ENCODE data around the gene BHLHE23. TPM values are rescaled to one million over a fixed set of nuclear protein-coding genes. Genes with fewer than 3 reads are reported as not detected.
A peak's percentile ranks its signal among the peaks of the same experiment; 100 is the strongest.

Gene BHLHE23
- total RNA-seq, 1 experiment from 2014 or later, result not detected

- Mint-ChIP-seq H3K4me1 (ENCODE audit: low read depth, unreplicated experiment) (no peaks in the 10 kb centered on the region), H3K9me3 (ENCODE audit: low read depth, unreplicated experiment) (no peaks in the 10 kb centered on the region), H3K27me3 (ENCODE audit: unreplicated experiment) (peaks cover 93% of the 10 kb centered on the region), H3K36me3 (ENCODE audit: insufficient read depth, unreplicated experiment) (peaks cover 9% of the 10 kb centered on the region), H3K27ac (ENCODE audit: unreplicated experiment) (no peak overlapping the region), H3K4me3 (ENCODE audit: low read depth, unreplicated experiment) (no peak overlapping the region)
- CTCF ChIA-PET, result interaction anchor here (0.7 kb wide), 2 partner anchors 168 to 213 kb away, joined by 3 read pairs; no protein-coding TSS in a partner anchor
- DNase-seq, result peak; percentile 67
- no peak for TF ChIP-seq CTCF (IDR thresholded peaks at IDR 0.05; ENCODE audit: unreplicated experiment)
- BruUV-seq (replicated peaks), result no TSS peak
- intact Hi-C loops (cut with micrococcal nuclease; ENCODE audit: unreplicated experiment), result no loop called here
Observed at GRCh38 chr20:62977613-62978560, 28.9 kb downstream of the BHLHE23 start.

DNA sequence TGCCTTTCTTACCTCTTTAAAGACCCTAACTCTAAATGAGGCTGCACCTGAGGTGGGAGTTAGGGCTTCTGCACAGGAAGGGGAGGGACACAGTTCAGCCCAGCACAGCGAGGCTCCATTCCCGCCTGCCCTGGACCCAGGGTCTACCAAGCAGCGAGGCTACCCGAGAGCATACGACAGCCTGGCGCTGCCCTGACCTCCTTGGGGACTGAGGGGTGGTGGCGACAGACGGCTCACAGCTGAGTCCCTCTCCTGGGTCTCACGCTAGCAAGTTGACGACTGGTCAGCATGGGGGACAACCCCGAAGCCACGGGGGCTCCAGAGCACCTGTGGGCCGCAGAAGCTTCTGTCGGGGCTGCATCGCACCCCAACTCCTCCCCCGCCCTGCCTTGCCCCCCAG, 29.9 kb downstream of the BHLHE23 start:
- BruUV-seq (replicated peaks), result no TSS peak
- Mint-ChIP-seq H3K27ac (ENCODE audit: unreplicated experiment) (no peak overlapping the region), H3K36me3 (ENCODE audit: insufficient read depth, unreplicated experiment) (peaks cover 8% of the 10 kb centered on the region), H3K27me3 (ENCODE audit: unreplicated experiment) (peaks cover 93% of the 10 kb centered on the region), H3K4me1 (ENCODE audit: low read depth, unreplicated experiment) (peaks cover 6% of the 10 kb centered on the region), H3K4me3 (ENCODE audit: low read depth, unreplicated experiment) (no peak overlapping the region), H3K9me3 (ENCODE audit: low read depth, unreplicated experiment) (no peaks in the 10 kb centered on the region)
- no peak for TF ChIP-seq CTCF (IDR thresholded peaks at IDR 0.05; ENCODE audit: unreplicated experiment)
- CTCF ChIA-PET, result interaction anchor here (0.7 kb wide), 1 partner anchor 167 kb away, joined by 3 read pairs; no protein-coding TSS in a partner anchor
- no peak for DNase-seq
- intact Hi-C loops (cut with micrococcal nuclease; ENCODE audit: unreplicated experiment), result no loop called here

DNA sequence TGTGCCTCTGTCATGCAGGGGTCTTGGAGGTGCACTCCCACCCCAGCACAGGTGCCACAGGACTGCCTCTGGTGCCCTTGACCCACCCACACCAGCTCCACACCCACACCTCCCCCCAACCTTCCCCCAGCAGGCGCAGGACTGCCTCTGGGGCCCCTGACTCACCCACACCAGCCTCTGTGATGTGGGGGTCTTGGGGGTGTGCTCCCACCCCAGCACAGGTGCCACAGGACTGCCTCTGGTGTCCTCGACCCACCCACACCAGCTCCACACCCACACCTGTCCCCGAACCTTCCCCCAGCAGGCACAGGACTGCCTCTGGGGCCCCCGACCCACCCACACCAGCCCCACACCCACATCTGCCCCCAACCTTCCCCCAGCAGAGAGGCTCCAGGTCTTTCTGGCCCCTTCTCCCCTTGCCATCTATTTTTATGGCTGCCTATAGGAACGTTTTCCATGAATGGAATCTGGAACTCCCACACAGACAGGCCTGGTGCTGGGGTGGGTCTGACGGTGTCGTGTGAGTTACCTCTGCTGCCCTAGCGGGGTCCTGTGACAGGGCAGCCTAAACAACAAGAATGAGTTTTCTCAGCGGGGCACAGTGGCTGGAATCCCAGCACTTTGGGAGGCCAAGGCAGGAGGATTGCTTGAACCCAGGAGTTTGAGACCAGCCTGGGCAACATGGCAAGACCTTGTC, 30.8 kb downstream of the BHLHE23 start:
- H3K27me3 Mint-ChIP-seq (ENCODE audit: unreplicated experiment), result peaks cover 93% of the 10 kb centered on the region
- intact Hi-C loops (cut with micrococcal nuclease; ENCODE audit: unreplicated experiment), result no loop called here
- CTCF ChIA-PET, result interaction anchor here (0.8 kb wide), 1 partner anchor 11 kb away, joined by 3 read pairs; no protein-coding TSS in a partner anchor
- TF ChIP-seq CTCF (IDR thresholded peaks at IDR 0.05; ENCODE audit: unreplicated experiment), result no peak
- H3K36me3 Mint-ChIP-seq (ENCODE audit: insufficient read depth, unreplicated experiment), result no peaks in the 10 kb centered on the region
- no peak overlapping the region for H3K4me3 Mint-ChIP-seq (ENCODE audit: low read depth, unreplicated experiment)
- no peaks in the 10 kb centered on the region for H3K9me3 Mint-ChIP-seq (ENCODE audit: low read depth, unreplicated experiment)
- no peak overlapping the region for H3K27ac Mint-ChIP-seq (ENCODE audit: unreplicated experiment)
- BruUV-seq (replicated peaks), result no TSS peak
- H3K4me1 Mint-ChIP-seq (ENCODE audit: low read depth, unreplicated experiment), result peaks cover 14% of the 10 kb centered on the region
- no peak for DNase-seq

DNA sequence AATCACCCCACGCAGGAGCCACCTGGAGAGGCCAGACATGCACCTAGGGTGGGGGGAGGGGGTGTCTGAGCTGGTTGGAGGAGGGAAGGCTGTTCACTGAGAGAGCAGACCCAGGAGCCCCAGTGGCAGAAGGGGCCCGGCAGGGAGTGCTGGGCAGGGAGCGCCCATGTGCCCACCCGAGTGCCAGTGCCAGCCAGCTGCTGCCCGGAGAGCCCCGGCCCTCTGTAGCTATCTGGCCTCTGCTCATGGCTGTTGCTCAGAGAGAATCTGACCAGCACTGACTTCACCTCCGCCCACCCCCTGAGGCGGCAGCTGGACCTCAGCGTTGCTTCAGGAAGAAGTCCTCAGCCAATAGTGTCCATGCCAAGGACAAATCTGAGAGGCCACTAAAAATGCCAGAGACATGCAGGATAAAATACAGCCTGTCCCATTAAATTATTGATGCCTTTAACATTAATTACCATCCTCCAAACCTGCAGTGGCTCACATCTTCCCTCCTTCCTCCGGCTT, 31.5 kb downstream of the BHLHE23 start:
- DNase-seq, result no peak
- BruUV-seq (replicated peaks), result no TSS peak
- CTCF ChIA-PET, result interaction anchor here (0.6 to 0.8 kb wide), 4 partner anchors 12 to 450 kb away, joined by 3 to 7 read pairs (median 4); no protein-coding TSS in a partner anchor
- Mint-ChIP-seq H3K27ac (ENCODE audit: unreplicated experiment) (no peak overlapping the region), H3K36me3 (ENCODE audit: insufficient read depth, unreplicated experiment) (no peaks in the 10 kb centered on the region), H3K4me3 (ENCODE audit: low read depth, unreplicated experiment) (no peak overlapping the region), H3K4me1 (ENCODE audit: low read depth, unreplicated experiment) (peaks cover 14% of the 10 kb centered on the region), H3K27me3 (ENCODE audit: unreplicated experiment) (peaks cover 90% of the 10 kb centered on the region), H3K9me3 (ENCODE audit: low read depth, unreplicated experiment) (no peaks in the 10 kb centered on the region)
- intact Hi-C loops (cut with micrococcal nuclease; ENCODE audit: unreplicated experiment), result no loop called here
- no peak for TF ChIP-seq CTCF (IDR thresholded peaks at IDR 0.05; ENCODE audit: unreplicated experiment)
